Esophagus squamous epithelium (tissue), 5 donors: Measurements from ENCODE around the gene GNL2. TPM values are rescaled to one million over a fixed set of nuclear protein-coding genes. Genes with fewer than 3 reads are reported as not detected.

Experiments used
- DNase-seq: peaks from one replicate; lab custom pipeline; 2025; lab: John Stamatoyannopoulos, UW
- H3K27ac ChIP-seq, 4 donors: fragments of 200-600 bp; sonication (generic); one replicate each; pipeline ENCODE4 v1.5.1; 2016 to 2019; ENCODE audit warnings: mild to moderate bottlenecking in 1 of 4
- H3K27me3 ChIP-seq, 4 donors: fragments of 200-600 bp; sonication (generic); 1 replicate in 3 of 4; 2 replicates in 1 of 4; pipeline versions ENCODE4 v1.5.1 to v1.6.0; 2017 to 2021; ENCODE audit warnings: antibody characterized with exemption in 1 of 4
- H3K36me3 ChIP-seq, 3 donors: fragments of 200-600 bp; sonication (generic); one replicate each; pipeline ENCODE4 v1.5.1; 2016 to 2019
- H3K4me1 ChIP-seq, 3 donors: fragments of 200-600 bp; sonication (generic); one replicate each; pipeline ENCODE4 v1.5.1; 2017 to 2019
- H3K4me3 ChIP-seq, 4 donors: fragments of 200-600 bp; sonication (generic); 1 replicate in 3 of 4; 2 replicates in 1 of 4; pipeline ENCODE4 v1.5.1; 2016 to 2019; ENCODE audit warnings: mild to moderate bottlenecking in 2 of 4, moderate library complexity in 1 of 4
- H3K9me3 ChIP-seq, 3 donors: fragments of 200-600 bp; sonication (generic); one replicate each; pipeline ENCODE4 v1.5.1; 2016 to 2019
- POLR2A ChIP-seq, 4 donors: fragments of 450-650 bp; IDR thresholded peaks; one replicate each; pipeline ENCODE4 v1.6.1; 2017; ENCODE audit warnings: antibody characterized with exemption in 4 of 4, mild to moderate bottlenecking in 4 of 4, moderate library complexity in 3 of 4
- WGBS, 2 donors: methylation state at CpG; one replicate each; pipeline ENCODE4 v1.1.5; 2018; 5-methylcytosine and 5-hydroxymethylcytosine counted together
- intact Hi-C: fragments of 100-400 bp; cut with DNase I; formaldehyde crosslinking; loops from one replicate; pipeline ENCODE4 v1.15.0; 2022
- total RNA-seq, 4 donors: library from RNA; depleted of rRNA; stranded (reverse); fragments of >200 nt; gene quantifications; one replicate each; pipeline ENCODE4 v1.1.0, GENCODE V29; 2016
- TF ChIP-seq, protein P1 (sequence below), 6 experiments: fragments of 450-650 bp in 4 of 6; fragments of 200-600 bp in 2 of 6; sonication (generic) in 2 of 6; IDR thresholded peaks; one replicate each; pipeline ENCODE4 v1.5.1; 2016 to 2019; ENCODE audit warnings: antibody characterized with exemption in 6 of 6, mild to moderate bottlenecking in 4 of 6, moderate library complexity in 4 of 6
- donor health status: DM: yes; HTN: yes; CAD: no.

Gene GNL2
- total RNA-seq, 4 donors from 2014 or later: 27.5 to 53.2 (median 37.1) TPM

DNA sequence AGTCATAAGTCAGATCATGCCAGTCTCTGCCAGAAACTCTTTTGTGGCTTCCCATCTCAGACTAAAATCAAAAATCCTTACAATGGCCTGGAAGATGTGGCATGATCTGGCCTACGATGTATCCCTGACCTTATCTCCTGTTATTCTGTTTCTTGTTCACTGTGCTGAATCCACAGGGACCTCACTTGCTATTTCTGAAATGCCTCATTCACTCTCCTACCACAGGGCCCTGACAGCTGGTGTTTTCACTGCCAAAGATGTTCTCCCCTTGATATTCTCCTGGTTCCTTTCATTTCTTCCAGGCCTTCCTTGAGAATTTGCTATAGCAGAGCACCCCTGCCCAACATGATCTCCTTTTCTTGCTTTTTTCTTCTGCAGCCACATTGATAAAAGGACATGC lies 37.3 kb downstream of the GNL2 start:
- H3K27ac ChIP-seq: no peak overlapping the region
- 74 to 92% methylated on average over 1 of the region's 1 CpG for WGBS, 2 donors
- no peak for DNase-seq
- no peak overlapping the region for H3K4me3 ChIP-seq
- intact Hi-C loops: loop anchor here (10.0 kb wide), 1 partner anchor 126 kb away; no protein-coding TSS in a partner anchor
- TF ChIP-seq, protein P1, sequence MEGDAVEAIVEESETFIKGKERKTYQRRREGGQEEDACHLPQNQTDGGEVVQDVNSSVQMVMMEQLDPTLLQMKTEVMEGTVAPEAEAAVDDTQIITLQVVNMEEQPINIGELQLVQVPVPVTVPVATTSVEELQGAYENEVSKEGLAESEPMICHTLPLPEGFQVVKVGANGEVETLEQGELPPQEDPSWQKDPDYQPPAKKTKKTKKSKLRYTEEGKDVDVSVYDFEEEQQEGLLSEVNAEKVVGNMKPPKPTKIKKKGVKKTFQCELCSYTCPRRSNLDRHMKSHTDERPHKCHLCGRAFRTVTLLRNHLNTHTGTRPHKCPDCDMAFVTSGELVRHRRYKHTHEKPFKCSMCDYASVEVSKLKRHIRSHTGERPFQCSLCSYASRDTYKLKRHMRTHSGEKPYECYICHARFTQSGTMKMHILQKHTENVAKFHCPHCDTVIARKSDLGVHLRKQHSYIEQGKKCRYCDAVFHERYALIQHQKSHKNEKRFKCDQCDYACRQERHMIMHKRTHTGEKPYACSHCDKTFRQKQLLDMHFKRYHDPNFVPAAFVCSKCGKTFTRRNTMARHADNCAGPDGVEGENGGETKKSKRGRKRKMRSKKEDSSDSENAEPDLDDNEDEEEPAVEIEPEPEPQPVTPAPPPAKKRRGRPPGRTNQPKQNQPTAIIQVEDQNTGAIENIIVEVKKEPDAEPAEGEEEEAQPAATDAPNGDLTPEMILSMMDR (IDR thresholded peaks at IDR 0.05): no peak
- no peak for TF ChIP-seq POLR2A (IDR thresholded peaks at IDR 0.05)
- peaks cover 0 to 26% (median 7%) of the 10 kb centered on the region in 3 donors for H3K4me1 ChIP-seq
- no peaks in the 10 kb centered on the region for H3K9me3 ChIP-seq
- H3K27me3 ChIP-seq: no peaks in the 10 kb centered on the region
- H3K36me3 ChIP-seq: peaks cover 0 to 17% (median 0%) of the 10 kb centered on the region in 3 donors

DNA sequence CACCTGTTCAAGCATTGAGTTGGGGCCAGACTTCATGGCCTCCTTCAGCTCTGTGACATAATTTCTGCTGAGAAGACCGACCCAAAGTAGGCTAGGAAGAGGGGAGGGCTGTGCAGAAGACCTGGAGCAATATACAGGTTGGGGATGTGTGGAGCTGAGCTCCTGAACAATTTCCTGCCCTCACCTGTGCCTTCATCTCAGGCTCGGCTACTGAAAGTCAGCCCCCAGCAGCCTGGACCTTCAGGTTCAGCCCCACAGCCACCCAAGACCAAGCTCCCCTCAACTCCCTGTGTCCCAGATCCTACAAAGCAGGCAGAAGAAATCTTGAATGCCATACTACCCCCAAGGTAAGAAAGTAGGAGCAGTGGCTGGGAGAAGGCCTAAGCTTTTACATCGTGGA lies 38.3 kb downstream of the GNL2 start:
- DNase-seq: no peak
- peaks cover 7 to 36% (median 17%) of the 10 kb centered on the region in 3 donors for H3K4me1 ChIP-seq
- H3K36me3 ChIP-seq: peaks cover 0 to 16% (median 0%) of the 10 kb centered on the region in 3 donors
- peak overlapping the region in 3 of 4 donors; percentile 31 to 61 (median 32) for H3K4me3 ChIP-seq
- no peaks in the 10 kb centered on the region for H3K27me3 ChIP-seq
- 86% methylated on average over 1 of the region's 3 CpGs for WGBS, 2 donors
- no peak for TF ChIP-seq POLR2A (IDR thresholded peaks at IDR 0.05)
- TF ChIP-seq, protein P1 (IDR thresholded peaks at IDR 0.05): no peak
- H3K27ac ChIP-seq: peak overlapping the region in 2 of 4 donors; percentile 50 to 65
- no peaks in the 10 kb centered on the region for H3K9me3 ChIP-seq
- intact Hi-C loops: loop anchor here (10.0 kb wide), 1 partner anchor 127 kb away; no protein-coding TSS in a partner anchor

DNA sequence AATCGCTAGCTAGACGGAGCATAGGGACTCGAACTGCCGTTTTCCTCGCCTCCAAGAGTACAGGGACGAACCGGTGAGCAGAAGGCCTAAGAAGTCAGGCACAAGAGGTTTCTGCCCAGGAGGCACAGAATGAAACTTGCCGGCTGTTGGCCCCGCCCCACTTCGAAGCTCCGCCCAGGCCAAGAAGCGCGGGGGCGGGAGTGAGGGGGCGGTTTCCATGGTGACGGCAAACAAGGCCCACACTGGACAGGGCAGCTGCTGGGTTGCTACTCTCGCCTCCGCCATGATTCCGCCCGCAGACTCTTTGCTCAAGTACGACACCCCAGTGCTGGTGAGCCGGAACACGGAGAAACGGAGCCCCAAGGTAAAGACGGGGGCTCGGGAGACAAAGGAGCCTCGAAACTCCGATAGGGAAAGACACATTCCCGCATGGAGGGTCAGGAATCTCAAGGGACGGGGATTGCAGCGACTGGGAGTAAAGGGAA lies 39.0 kb downstream of the GNL2 start, which contains the start of gene DNALI1:
TSS of gene DNALI1 (plus strand) at position 229 of the 485 bp plus-strand sequence. CDS start at position 284, 55 bp downstream.
- peaks cover 0 to 16% (median 0%) of the 10 kb centered on the region in 3 donors for H3K36me3 ChIP-seq
- TF ChIP-seq, protein P1 (IDR thresholded peaks at IDR 0.05): no peak
- no peak for TF ChIP-seq POLR2A (IDR thresholded peaks at IDR 0.05)
- peaks cover 7 to 43% (median 20%) of the 10 kb centered on the region in 3 donors for H3K4me1 ChIP-seq
- DNase-seq: no peak
- 11 to 36% methylated on average over 14 to 18 of the region's 31 CpGs for WGBS, 2 donors
- H3K27ac ChIP-seq: peak within 1 kb of the TSS in 3 of 4 donors; percentile 33 to 65 (median 50)
- no peaks in the 10 kb centered on the region for H3K27me3 ChIP-seq
- peak within 1 kb of the TSS in 3 of 4 donors; percentile 31 to 61 (median 32) for H3K4me3 ChIP-seq
- intact Hi-C loops: loop anchor here (10.0 kb wide), 1 partner anchor 128 kb away; no protein-coding TSS in a partner anchor
- no peaks in the 10 kb centered on the region for H3K9me3 ChIP-seq

DNA sequence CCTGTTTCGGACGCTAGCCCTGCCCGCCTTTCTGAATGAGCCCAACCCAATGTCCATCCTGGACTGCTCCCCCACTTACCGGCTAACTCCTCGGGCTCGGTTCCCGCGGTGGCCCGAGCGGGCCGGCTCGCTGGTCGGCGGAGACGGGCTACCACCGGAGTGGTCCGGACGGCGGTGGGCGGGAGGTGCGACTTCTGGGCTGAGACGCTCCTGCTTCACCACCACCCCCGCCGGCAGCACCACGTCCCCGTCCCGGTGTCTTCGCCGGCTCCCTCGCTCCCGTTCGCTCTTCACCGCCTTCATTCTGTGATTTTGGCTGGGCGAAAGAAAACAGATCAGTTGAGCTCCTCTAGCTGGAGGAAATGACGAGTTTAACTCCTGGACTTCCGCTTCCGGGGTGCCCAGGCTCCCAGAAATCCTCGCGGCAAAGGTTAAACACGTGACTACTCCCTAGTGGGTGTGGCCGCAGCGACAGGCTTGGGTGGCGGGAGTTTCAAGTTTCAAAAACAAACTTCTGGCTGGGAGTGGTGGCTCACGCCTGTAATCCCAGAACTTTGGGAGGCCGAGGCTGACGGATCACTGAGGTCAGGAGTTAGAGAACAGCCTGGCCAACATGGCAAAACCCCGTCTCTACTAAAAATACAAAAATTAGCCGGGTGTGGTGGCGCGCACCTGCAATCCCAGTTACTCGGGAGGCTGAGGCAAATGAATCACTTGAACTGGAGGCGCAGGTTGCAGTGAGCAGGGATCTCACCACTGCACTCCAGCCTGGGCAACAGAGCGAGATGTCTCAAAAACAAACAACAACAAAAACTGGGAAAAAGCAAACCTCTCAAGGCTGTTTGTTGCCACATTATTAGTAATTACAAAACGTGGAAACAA lies 41.6 kb downstream of the GNL2 start, which contains the start of gene SNIP1:
TSS of gene SNIP1 (minus strand) at position 367 of the 882 bp plus-strand sequence. CDS start at position 303, 64 bp downstream.
- Histone ChIP-seq H3K27ac (peak within 1 kb of the TSS; percentile 87 to 94 (median 91)), H3K4me3 (peak within 1 kb of the TSS; percentile 88 to 95 (median 90)), H3K9me3 (no peaks in the 10 kb centered on the region), H3K36me3 (peaks cover 0 to 36% (median 4%) of the 10 kb centered on the region in 3 donors), H3K27me3 (no peaks in the 10 kb centered on the region), H3K4me1 (peaks cover 7 to 54% (median 23%) of the 10 kb centered on the region in 3 donors)
- WGBS, 2 donors: 25 to 56% methylated on average over 12 to 24 of the region's 54 CpGs
- peak in 3 of 4 donors; percentile 25 to 72 (median 66) for TF ChIP-seq POLR2A (IDR thresholded peaks at IDR 0.05)
- TF ChIP-seq, protein P1 (IDR thresholded peaks at IDR 0.05): peak in 1 of 6 experiments; percentile 36
- intact Hi-C loops: loop anchor here (10.0 kb wide), 1 partner anchor 131 kb away; no protein-coding TSS in a partner anchor
- DNase-seq: peak; percentile 59
